ENCODE results near the gene ARHGAP8. TPM values are rescaled to one million over a fixed set of nuclear protein-coding genes. Genes with fewer than 3 reads are reported as not detected.

ARHGAP8 gene
- total RNA-seq, 1 donor from 2014 or later = 2.8 TPM

- no peaks in the 10 kb centered on the region for H3K79me2 ChIP-seq (ENCODE audit: insufficient read depth, low read length)
- FAIRE-seq (no peak), DNase-seq (ENCODE audit: low read depth) (no peak)
- H3K4me1 Mint-ChIP-seq (ENCODE audit: low read depth, unreplicated experiment) = peaks cover 16% of the 10 kb centered on the region
- peak overlapping the region; percentile 34 for H3K27ac Mint-ChIP-seq (ENCODE audit: unreplicated experiment)
- H3K27ac ChIP-seq (ENCODE audit: low read depth, low read length) = no peak overlapping the region
- H3K9me3 ChIP-seq (ENCODE audit: insufficient read depth, low read depth, low read length) = no peaks in the 10 kb centered on the region
- H3K4me1 ChIP-seq (ENCODE audit: insufficient read depth, low read length) = peaks cover 12% of the 10 kb centered on the region
- H4K20me1 ChIP-seq (ENCODE audit: insufficient read depth, low read length) = peaks cover 4% of the 10 kb centered on the region
- H3K27me3 ChIP-seq (ENCODE audit: insufficient read depth, low read length) = peaks cover 31% of the 10 kb centered on the region
- H3K36me3 Mint-ChIP-seq (ENCODE audit: low read depth, unreplicated experiment) = no peaks in the 10 kb centered on the region
- H3K4me3 Mint-ChIP-seq (ENCODE audit: unreplicated experiment) = no peak overlapping the region
- H3K9me3 Mint-ChIP-seq (ENCODE audit: unreplicated experiment) = peaks cover 10% of the 10 kb centered on the region
- H3K36me3 ChIP-seq (ENCODE audit: insufficient read depth, low read length) = no peaks in the 10 kb centered on the region
- H3K4me3 ChIP-seq (ENCODE audit: insufficient read depth, low read depth, low read length) = no peak overlapping the region
- H3K27me3 Mint-ChIP-seq (ENCODE audit: low read depth, unreplicated experiment) = peaks cover 12% of the 10 kb centered on the region
- TF ChIP-seq CTCF (IDR thresholded peaks at IDR 0.05; ENCODE audit: insufficient read depth, low read depth, low read length) (no peak), EZH2 (IDR thresholded peaks at IDR 0.05; ENCODE audit: insufficient read depth, low read length) (no peak)
- no peak overlapping the region for H3K9ac ChIP-seq (ENCODE audit: low read length)
- H3K4me2 ChIP-seq (ENCODE audit: low read length) = no peak overlapping the region
- H2AFZ ChIP-seq (ENCODE audit: low read depth, low read length) = no peak overlapping the region
Measured at GRCh38 chr22:44759430-44760310, 7.3 kb downstream of the ARHGAP8 start.

GRCh38 chr22:44760476-44760875, 8.1 kb downstream of the ARHGAP8 start:
- Histone ChIP-seq H3K79me2 (ENCODE audit: insufficient read depth, low read length) (no peaks in the 10 kb centered on the region), H3K27ac (ENCODE audit: low read depth, low read length) (no peak overlapping the region), H3K36me3 (ENCODE audit: insufficient read depth, low read length) (no peaks in the 10 kb centered on the region), H3K4me1 (ENCODE audit: insufficient read depth, low read length) (peaks cover 12% of the 10 kb centered on the region), H3K9me3 (ENCODE audit: insufficient read depth, low read depth, low read length) (no peaks in the 10 kb centered on the region), H4K20me1 (ENCODE audit: insufficient read depth, low read length) (peaks cover 4% of the 10 kb centered on the region), H2AFZ (ENCODE audit: low read depth, low read length) (no peak overlapping the region), H3K9ac (ENCODE audit: low read length) (no peak overlapping the region), H3K4me2 (ENCODE audit: low read length) (no peak overlapping the region), H3K27me3 (ENCODE audit: insufficient read depth, low read length) (peaks cover 29% of the 10 kb centered on the region), H3K4me3 (ENCODE audit: insufficient read depth, low read depth, low read length) (no peak overlapping the region)
- TF ChIP-seq CTCF (IDR thresholded peaks at IDR 0.05; ENCODE audit: insufficient read depth, low read depth, low read length) (no peak), EZH2 (IDR thresholded peaks at IDR 0.05; ENCODE audit: insufficient read depth, low read length) (no peak)
- Mint-ChIP-seq H3K36me3 (ENCODE audit: low read depth, unreplicated experiment) (no peaks in the 10 kb centered on the region), H3K4me1 (ENCODE audit: low read depth, unreplicated experiment) (peaks cover 11% of the 10 kb centered on the region), H3K27ac (ENCODE audit: unreplicated experiment) (no peak overlapping the region), H3K4me3 (ENCODE audit: unreplicated experiment) (no peak overlapping the region), H3K27me3 (ENCODE audit: low read depth, unreplicated experiment) (peaks cover 10% of the 10 kb centered on the region), H3K9me3 (ENCODE audit: unreplicated experiment) (peaks cover 10% of the 10 kb centered on the region)
- no peak for DNase-seq (ENCODE audit: low read depth)
- FAIRE-seq = no peak

GRCh38 chr22:44761025-44761424, 8.7 kb downstream of the ARHGAP8 start:
- Histone ChIP-seq H2AFZ (ENCODE audit: low read depth, low read length) (no peak overlapping the region), H3K36me3 (ENCODE audit: insufficient read depth, low read length) (no peaks in the 10 kb centered on the region), H4K20me1 (ENCODE audit: insufficient read depth, low read length) (peaks cover 4% of the 10 kb centered on the region), H3K4me1 (ENCODE audit: insufficient read depth, low read length) (peaks cover 12% of the 10 kb centered on the region), H3K4me2 (ENCODE audit: low read length) (no peak overlapping the region), H3K9me3 (ENCODE audit: insufficient read depth, low read depth, low read length) (no peaks in the 10 kb centered on the region), H3K4me3 (ENCODE audit: insufficient read depth, low read depth, low read length) (no peak overlapping the region), H3K9ac (ENCODE audit: low read length) (no peak overlapping the region), H3K27me3 (ENCODE audit: insufficient read depth, low read length) (peaks cover 24% of the 10 kb centered on the region), H3K27ac (ENCODE audit: low read depth, low read length) (no peak overlapping the region), H3K79me2 (ENCODE audit: insufficient read depth, low read length) (no peaks in the 10 kb centered on the region)
- H3K4me1 Mint-ChIP-seq (ENCODE audit: low read depth, unreplicated experiment) = peaks cover 6% of the 10 kb centered on the region
- no peak for DNase-seq (ENCODE audit: low read depth)
- peaks cover 10% of the 10 kb centered on the region for H3K27me3 Mint-ChIP-seq (ENCODE audit: low read depth, unreplicated experiment)
- H3K36me3 Mint-ChIP-seq (ENCODE audit: low read depth, unreplicated experiment) = no peaks in the 10 kb centered on the region
- H3K9me3 Mint-ChIP-seq (ENCODE audit: unreplicated experiment) = peaks cover 10% of the 10 kb centered on the region
- H3K4me3 Mint-ChIP-seq (ENCODE audit: unreplicated experiment) = no peak overlapping the region
- no peak overlapping the region for H3K27ac Mint-ChIP-seq (ENCODE audit: unreplicated experiment)
- TF ChIP-seq CTCF (IDR thresholded peaks at IDR 0.05; ENCODE audit: insufficient read depth, low read depth, low read length) = no peak
- no peak for TF ChIP-seq EZH2 (IDR thresholded peaks at IDR 0.05; ENCODE audit: insufficient read depth, low read length)
- no peak for FAIRE-seq
